Measurements from ENCODE around the gene SFRP4.
"Not testable (repeated sequence)": the region's sequence is repeated elsewhere in the genome, so short reads cannot be mapped to it uniquely, and the experiment has no call there.

SFRP4 gene

GRCh38 chr7:37916673-37917660 is at the start of gene SFRP4:
TSS of gene SFRP4 (minus strand) at chr7:37916817. CDS start at chr7:37916537, 280 bp downstream.
- DNase-seq, result no peak

- DNase-seq, result no peak
Observed at GRCh38 chr7:37964196-37964595, 47.6 kb upstream of the SFRP4 start.

GRCh38 chr7:37961251-37961650 is 44.6 kb upstream of the SFRP4 start:
- DNase-seq, result no peak

- DNase-seq, result no peak
Observed at GRCh38 chr7:37960483-37960882, 43.9 kb upstream of the SFRP4 start.

- no peak for DNase-seq
Observed at GRCh38 chr7:37957221-37957970, 40.8 kb upstream of the SFRP4 start.

- no peak for DNase-seq
Observed at GRCh38 chr7:37956791-37957190, 40.2 kb upstream of the SFRP4 start.

- not testable (repeated sequence) for DNase-seq
Observed at GRCh38 chr7:37954217-37954616, 37.6 kb upstream of the SFRP4 start.

- no peak for DNase-seq
Observed at GRCh38 chr7:37952240-37952639, 35.6 kb upstream of the SFRP4 start.

- no peak for DNase-seq
Observed at GRCh38 chr7:37947941-37948210, 31.3 kb upstream of the SFRP4 start.

GRCh38 chr7:37947138-37947940 is 30.7 kb upstream of the SFRP4 start:
- DNase-seq, result no peak

- no peak for DNase-seq
Observed at GRCh38 chr7:37945336-37945735, 28.7 kb upstream of the SFRP4 start.

- DNase-seq, result no peak
Observed at GRCh38 chr7:37944737-37945054, 28.1 kb upstream of the SFRP4 start.

GRCh38 chr7:37943905-37944736 is 27.5 kb upstream of the SFRP4 start:
- DNase-seq, result no peak

- DNase-seq, result no peak
Observed at GRCh38 chr7:37942934-37943610, 26.5 kb upstream of the SFRP4 start.

- no peak for DNase-seq
Observed at GRCh38 chr7:37933018-37933566, 16.5 kb upstream of the SFRP4 start.

- no peak for DNase-seq
Observed at GRCh38 chr7:37932543-37932942, 15.9 kb upstream of the SFRP4 start.

GRCh38 chr7:37930226-37930948 is 13.8 kb upstream of the SFRP4 start:
- DNase-seq, result no peak

GRCh38 chr7:37928878-37929277 is 12.3 kb upstream of the SFRP4 start:
- no peak for DNase-seq

GRCh38 chr7:37927773-37928444 is 11.3 kb upstream of the SFRP4 start:
- DNase-seq, result no peak

GRCh38 chr7:37925620-37926019 is 9.0 kb upstream of the SFRP4 start:
- no peak for DNase-seq
